Endothelial cell of umbilical vein (primary cell): ENCODE measurements around the gene DNAJC17. TPM values are rescaled to one million over a fixed set of nuclear protein-coding genes. Genes with fewer than 3 reads are reported as not detected.

ENCODE experiments used
- BruUV-seq: library from RNA; stranded (reverse); fragments of 400-500 nt; replicated peaks from 2 replicates; lab custom pipeline; 2021; lab: Mats Ljungman, UMichigan
- CTCF ChIA-PET: fragments of 300-600, 350-600 bp; sonication (Branson Sonifier 250); formaldehyde crosslinking; loops from one replicate; lab custom pipeline; 2021; ENCODE audit warnings: antibody characterized with exemption, inconsistent platforms; lab: Charles Lee
- POLR2A ChIA-PET: fragments of 300-600, 350-600 bp; sonication (Branson Sonifier 250); formaldehyde crosslinking; loops from one replicate; lab custom pipeline; 2021; ENCODE audit warnings: antibody characterized with exemption, inconsistent platforms; lab: Charles Lee
- DNase-seq: peaks from one replicate; pipeline ENCODE4 v3.0.0-alpha.2; 2011; ENCODE audit warnings: low read depth, low spot score
- FAIRE-seq: peaks from 2 replicates; lab custom pipeline; 2011; peaks lifted over from hg19 to GRCh38; lab: Jason Lieb, UNC
- H2AFZ ChIP-seq: 2 replicates; pipeline ENCODE4 v1.6.0; 2012; ENCODE audit warnings: low read depth, low read length, control low read depth, inconsistent platforms
- H3K27ac ChIP-seq: 2 replicates; pipeline ENCODE4 v1.5.1; 2011; ENCODE audit warnings: low read depth, mild to moderate bottlenecking, control low read depth, low read length, moderate library complexity; ENCODE audit not compliant: insufficient read depth
- H3K27me3 ChIP-seq, 2 experiments: 2 replicates each; pipeline versions ENCODE4 v1.6.0 to v1.6.1; 2011; ENCODE audit warnings: low read length in 2 of 2, mixed read lengths in 1 of 2; ENCODE audit not compliant: control insufficient read depth in 2 of 2, insufficient read depth in 2 of 2
- H3K36me3 ChIP-seq, 2 experiments: 2 replicates in 1 of 2; 3 replicates in 1 of 2; pipeline ENCODE4 v1.5.1; 2011; ENCODE audit warnings: low read length in 2 of 2, mild to moderate bottlenecking in 1 of 2, moderate library complexity in 1 of 2; ENCODE audit not compliant: control insufficient read depth in 2 of 2, insufficient read depth in 2 of 2; ENCODE audit errors: extremely low read depth in 1 of 2
- H3K4me1 ChIP-seq: 3 replicates; pipeline ENCODE4 v1.5.1; 2011; ENCODE audit warnings: mild to moderate bottlenecking, low read length; ENCODE audit not compliant: control insufficient read depth, insufficient read depth; ENCODE audit errors: extremely low read depth
- H3K4me2 ChIP-seq: 2 replicates; pipeline ENCODE4 v1.6.1; 2011; ENCODE audit warnings: low read length, control low read depth, mixed read lengths; ENCODE audit not compliant: insufficient read depth
- H3K4me3 ChIP-seq, 3 experiments: fragments of 200-600 bp in 1 of 3; sonication (generic), shearing (Covaris generic) in 1 of 3; replicated peaks in 1 of 3; 2 replicates each; pipeline ENCODE4 v1.5.1; 2011 to 2016; ENCODE audit warnings: control low read depth in 3 of 3, low read length in 3 of 3, mild to moderate bottlenecking in 2 of 3, inconsistent platforms in 1 of 3, low read depth in 1 of 3, moderate library complexity in 1 of 3; ENCODE audit not compliant: insufficient read depth in 1 of 3
- H3K79me2 ChIP-seq: 2 replicates; pipeline ENCODE4 v1.6.0; 2012; ENCODE audit warnings: low read length, inconsistent platforms; ENCODE audit not compliant: control insufficient read depth, insufficient read depth
- H3K9ac ChIP-seq: replicated peaks from 2 replicates; pipeline ENCODE3; 2011; ENCODE audit warnings: low read length, control low read depth; ENCODE audit not compliant: insufficient read depth; ENCODE audit errors: extremely low read depth
- H3K9me1 ChIP-seq: replicated peaks from 3 replicates; pipeline ENCODE4 v1.6.0; 2011; ENCODE audit warnings: mild to moderate bottlenecking, low read length; ENCODE audit not compliant: control insufficient read depth, insufficient read depth; ENCODE audit errors: extremely low read depth
- H3K9me3 ChIP-seq: replicated peaks from 2 replicates; pipeline ENCODE4 v1.5.1; 2012; ENCODE audit warnings: low read length, inconsistent platforms; ENCODE audit not compliant: control insufficient read depth, insufficient read depth
- H4K20me1 ChIP-seq: replicated peaks from 2 replicates; pipeline ENCODE3; 2011; ENCODE audit warnings: mild to moderate bottlenecking, low read length; ENCODE audit not compliant: control insufficient read depth, insufficient read depth; ENCODE audit errors: extremely low read depth
- EZH2 ChIP-seq: IDR thresholded peaks from 2 replicates; pipeline ENCODE4 v1.6.1; 2012; ENCODE audit warnings: borderline replicate concordance, low read depth, mild to moderate bottlenecking, moderate library complexity, low read length, inconsistent platforms; ENCODE audit not compliant: severe bottlenecking
- FOS ChIP-seq: IDR thresholded peaks from 2 replicates; pipeline ENCODE4 v1.6.1; 2011; ENCODE audit warnings: mild to moderate bottlenecking, low read length, moderate library complexity, borderline replicate concordance; ENCODE audit not compliant: insufficient read depth
- GATA2 ChIP-seq: IDR thresholded peaks from 2 replicates; pipeline ENCODE4 v1.7.0; 2011; ENCODE audit warnings: low read depth, mild to moderate bottlenecking, moderate library complexity, mixed read lengths, low read length; ENCODE audit not compliant: insufficient read length, insufficient read depth
- JUN ChIP-seq: IDR thresholded peaks from 2 replicates; pipeline ENCODE4 v1.6.1; 2011; ENCODE audit warnings: borderline replicate concordance, low read depth; ENCODE audit not compliant: insufficient read length, insufficient read depth
- MYC ChIP-seq: IDR thresholded peaks from one replicate; pipeline ENCODE4 v1.6.1; 2011; ENCODE audit warnings: mild to moderate bottlenecking, low read depth, low read length
- POLR2A ChIP-seq: IDR thresholded peaks from 2 replicates; pipeline ENCODE4 v1.6.1; 2012; ENCODE audit warnings: low read depth, mild to moderate bottlenecking, control low read depth, low read length
- POLR2AphosphoS5 ChIP-seq: IDR thresholded peaks from 2 replicates; pipeline ENCODE4 v1.6.1; 2012; ENCODE audit warnings: low read depth, mild to moderate bottlenecking, control low read depth, low read length, moderate library complexity; ENCODE audit not compliant: insufficient read depth
- dilution Hi-C: fragments of 300-500 bp; cut with MboI; formaldehyde crosslinking; loops from one replicate; pipeline ENCODE4 v1.15.0; 2019; ENCODE audit warnings: low sequenced_read_pairs; ENCODE audit not compliant: extremely low pct_ligation_motif_present
- intact Hi-C: fragments of 100-400 bp; cut with micrococcal nuclease; formaldehyde crosslinking; loops from one replicate; pipeline ENCODE4 v1.10.0; 2022
- polyA plus RNA-seq, 4 experiments: library from polyadenylated mRNA; depleted of rRNA in 3 of 4; stranded (reverse) in 3 of 4; unstranded in 1 of 4; fragments of >200 nt; gene quantifications; 2 replicates each; pipeline versions ENCODE4 v1.2.1 to v1.2.3, GENCODE V29; 2011 to 2012; ENCODE audit warnings: missing spikeins in 1 of 4
- total RNA-seq: library from RNA; stranded (reverse); gene quantifications from 2 replicates; pipeline ENCODE4 v1.2.3, GENCODE V29; 2021
- TF ChIP-seq, protein P1 (sequence below): IDR thresholded peaks from 2 replicates; pipeline ENCODE4 v1.6.1; 2011; ENCODE audit not compliant: insufficient read depth, insufficient read length
- TF ChIP-seq, protein P2 (sequence below), 2 donors: IDR thresholded peaks; 1 replicate in 1 of 2; 2 replicates in 1 of 2; pipeline ENCODE4 v1.5.1; 2011; ENCODE audit warnings: low read length in 2 of 2, mild to moderate bottlenecking in 2 of 2, moderate library complexity in 2 of 2, control low read depth in 1 of 2, inconsistent platforms in 1 of 2, low read depth in 1 of 2; ENCODE audit not compliant: insufficient read depth in 1 of 2; ENCODE audit errors: extremely low read depth in 1 of 2

Gene DNAJC17
- total and polyA plus RNA-seq, 2 donors (not counting 3 experiments of a cell fraction or from before 2014, with no cell fraction given): 30.7 to 46.4 TPM

DNA sequence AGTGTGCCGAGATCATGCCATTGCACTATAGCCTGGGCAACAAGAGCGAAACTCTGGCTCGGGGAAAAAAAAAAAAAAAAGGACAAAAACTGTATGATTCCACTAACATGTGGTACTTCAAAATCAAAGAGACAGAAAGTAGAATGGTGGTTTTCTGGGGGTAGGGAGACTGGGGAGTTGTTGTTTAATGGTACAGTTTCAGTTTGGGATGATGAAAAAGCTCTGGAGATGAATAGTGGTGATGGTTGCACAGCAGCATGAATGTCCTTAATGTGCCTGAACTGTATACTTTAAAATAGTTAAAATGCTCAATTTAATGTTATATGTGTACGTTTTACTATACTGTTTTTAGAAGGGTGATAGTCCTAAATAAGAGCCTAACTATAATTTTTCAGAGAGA is 84.9 kb downstream of the DNAJC17 start:
- no peak for DNase-seq
- no peak for FAIRE-seq
- no peak overlapping the region for H2AFZ ChIP-seq
- H3K79me2 ChIP-seq: no peaks in the 10 kb centered on the region
- H3K36me3 ChIP-seq: peaks cover 0 to 2% of the 10 kb centered on the region in 2 experiments
- POLR2A ChIA-PET: no interaction called here
- BruUV-seq: no TSS peak
- H3K9ac ChIP-seq: no peak overlapping the region
- no peak overlapping the region for H3K4me3 ChIP-seq
- intact Hi-C loops (no loop called here), dilution Hi-C loops (no loop called here)
- CTCF ChIA-PET: interaction anchor here (1.0 to 1.7 kb wide), 5 partner anchors 8 to 214 kb away, joined by 3 to 5 read pairs (median 3); no protein-coding TSS in a partner anchor
- H3K9me1 ChIP-seq: no peaks in the 10 kb centered on the region
- no peak overlapping the region for H3K27ac ChIP-seq
- H3K9me3 ChIP-seq: no peaks in the 10 kb centered on the region
- no peaks in the 10 kb centered on the region for H4K20me1 ChIP-seq
- TF ChIP-seq, protein P1, sequence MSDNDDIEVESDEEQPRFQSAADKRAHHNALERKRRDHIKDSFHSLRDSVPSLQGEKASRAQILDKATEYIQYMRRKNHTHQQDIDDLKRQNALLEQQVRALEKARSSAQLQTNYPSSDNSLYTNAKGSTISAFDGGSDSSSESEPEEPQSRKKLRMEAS: no peak
- TF ChIP-seq GATA2 (no peak), FOS (no peak), POLR2A (no peak), EZH2 (no peak), POLR2AphosphoS5 (no peak), JUN (no peak), MYC (no peak)
- TF ChIP-seq, protein P2, sequence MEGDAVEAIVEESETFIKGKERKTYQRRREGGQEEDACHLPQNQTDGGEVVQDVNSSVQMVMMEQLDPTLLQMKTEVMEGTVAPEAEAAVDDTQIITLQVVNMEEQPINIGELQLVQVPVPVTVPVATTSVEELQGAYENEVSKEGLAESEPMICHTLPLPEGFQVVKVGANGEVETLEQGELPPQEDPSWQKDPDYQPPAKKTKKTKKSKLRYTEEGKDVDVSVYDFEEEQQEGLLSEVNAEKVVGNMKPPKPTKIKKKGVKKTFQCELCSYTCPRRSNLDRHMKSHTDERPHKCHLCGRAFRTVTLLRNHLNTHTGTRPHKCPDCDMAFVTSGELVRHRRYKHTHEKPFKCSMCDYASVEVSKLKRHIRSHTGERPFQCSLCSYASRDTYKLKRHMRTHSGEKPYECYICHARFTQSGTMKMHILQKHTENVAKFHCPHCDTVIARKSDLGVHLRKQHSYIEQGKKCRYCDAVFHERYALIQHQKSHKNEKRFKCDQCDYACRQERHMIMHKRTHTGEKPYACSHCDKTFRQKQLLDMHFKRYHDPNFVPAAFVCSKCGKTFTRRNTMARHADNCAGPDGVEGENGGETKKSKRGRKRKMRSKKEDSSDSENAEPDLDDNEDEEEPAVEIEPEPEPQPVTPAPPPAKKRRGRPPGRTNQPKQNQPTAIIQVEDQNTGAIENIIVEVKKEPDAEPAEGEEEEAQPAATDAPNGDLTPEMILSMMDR (IDR thresholded peaks at IDR 0.05; ENCODE audit: extremely low read depth in 1 of 2, insufficient read depth in 1 of 2, low read depth in 1 of 2, low read length in 2 of 2): no peak
- H3K27me3 ChIP-seq: no peaks in the 10 kb centered on the region
- H3K4me2 ChIP-seq: no peak overlapping the region
- peaks cover 7% of the 10 kb centered on the region for H3K4me1 ChIP-seq
